ENCODE results near the gene ZNF530.
A peak's percentile ranks its signal among the peaks of the same experiment; 100 is the strongest.

The ZNF530 gene

GRCh38 chr19:57611113-57611512 is 11.4 kb downstream of the ZNF530 start:
- Histone ChIP-seq H3K9ac (ENCODE audit: low read length in 5 of 5) (no peak overlapping the region), H3K27ac (ENCODE audit: low read depth, low read length) (no peak overlapping the region), H3K4me3 (ENCODE audit: low read depth in 1 of 5, low read length in 5 of 5) (no peak overlapping the region), H3K36me3 (ENCODE audit: control insufficient read depth in 5 of 5, insufficient read depth in 5 of 5, low read length in 5 of 5) (peaks cover 9 to 22% (median 12%) of the 10 kb centered on the region in 5 donors), H3K4me1 (ENCODE audit: control insufficient read depth in 5 of 5, insufficient read depth in 5 of 5, low read length in 5 of 5) (peaks cover 10 to 19% (median 17%) of the 10 kb centered on the region in 5 donors), H3K9me3 (ENCODE audit: control insufficient read depth in 5 of 5, low read length in 5 of 5) (peaks cover 24 to 47% (median 28%) of the 10 kb centered on the region in 5 donors), H3K27me3 (ENCODE audit: control insufficient read depth in 5 of 5, insufficient read depth in 4 of 5, low read length in 5 of 5) (no peaks in the 10 kb centered on the region)

GRCh38 chr19:57613941-57614743 is 14.5 kb downstream of the ZNF530 start, which contains the start of gene ZNF134:
ZNF134 (plus strand) TSS chr19:57614242; CDS start chr19:57619469, 5,227 bp downstream.
- Histone ChIP-seq H3K4me1 (ENCODE audit: control insufficient read depth in 5 of 5, insufficient read depth in 5 of 5, low read length in 5 of 5) (peaks cover 0 to 19% (median 17%) of the 10 kb centered on the region in 5 donors), H3K4me3 (ENCODE audit: low read depth in 1 of 5, low read length in 5 of 5) (peak within 1 kb of the TSS; percentile 88 to 97 (median 96)), H3K9ac (ENCODE audit: low read length in 5 of 5) (peak within 1 kb of the TSS; percentile 23 to 91 (median 87)), H3K27me3 (ENCODE audit: control insufficient read depth in 5 of 5, insufficient read depth in 4 of 5, low read length in 5 of 5) (no peaks in the 10 kb centered on the region), H3K27ac (ENCODE audit: low read depth, low read length) (no peak within 1 kb of the TSS), H3K9me3 (ENCODE audit: control insufficient read depth in 5 of 5, low read length in 5 of 5) (peaks cover 36 to 59% (median 44%) of the 10 kb centered on the region in 5 donors), H3K36me3 (ENCODE audit: control insufficient read depth in 5 of 5, insufficient read depth in 5 of 5, low read length in 5 of 5) (peaks cover 5 to 36% (median 33%) of the 10 kb centered on the region in 5 donors)

- no peak overlapping the region for H3K27ac ChIP-seq (ENCODE audit: low read depth, low read length)
- peaks cover 0 to 19% (median 17%) of the 10 kb centered on the region in 5 donors for H3K4me1 ChIP-seq (ENCODE audit: control insufficient read depth in 5 of 5, insufficient read depth in 5 of 5, low read length in 5 of 5)
Measured at GRCh38 chr19:57615346-57615745, 15.7 kb downstream of the ZNF530 start.

GRCh38 chr19:57620673-57621348 is 21.1 kb downstream of the ZNF530 start:
- Histone ChIP-seq H3K4me3 (ENCODE audit: low read depth in 1 of 5, low read length in 5 of 5) (peak overlapping the region; percentile 41 to 96 (median 88)), H3K9ac (ENCODE audit: low read length in 5 of 5) (peak overlapping the region in 1 of 5 donors; percentile 33), H3K9me3 (ENCODE audit: control insufficient read depth in 5 of 5, low read length in 5 of 5) (peaks cover 91 to 100% (median 98%) of the 10 kb centered on the region in 5 donors), H3K4me1 (ENCODE audit: control insufficient read depth in 5 of 5, insufficient read depth in 5 of 5, low read length in 5 of 5) (peaks cover 0 to 5% (median 0%) of the 10 kb centered on the region in 5 donors), H3K27ac (ENCODE audit: low read depth, low read length) (no peak overlapping the region), H3K36me3 (ENCODE audit: control insufficient read depth in 5 of 5, insufficient read depth in 5 of 5, low read length in 5 of 5) (peaks cover 44 to 78% (median 70%) of the 10 kb centered on the region in 5 donors), H3K27me3 (ENCODE audit: control insufficient read depth in 5 of 5, insufficient read depth in 4 of 5, low read length in 5 of 5) (peaks cover 0 to 3% (median 0%) of the 10 kb centered on the region in 5 donors)

More at GRCh38 chr19:57615346-57615745, 15.7 kb downstream of the ZNF530 start:
- no peaks in the 10 kb centered on the region for H3K27me3 ChIP-seq (ENCODE audit: control insufficient read depth in 5 of 5, insufficient read depth in 4 of 5, low read length in 5 of 5)
- peaks cover 13 to 48% (median 45%) of the 10 kb centered on the region in 5 donors for H3K36me3 ChIP-seq (ENCODE audit: control insufficient read depth in 5 of 5, insufficient read depth in 5 of 5, low read length in 5 of 5)
- H3K9ac ChIP-seq (ENCODE audit: low read length in 5 of 5), result no peak overlapping the region
- peak overlapping the region; percentile 88 to 97 (median 96) for H3K4me3 ChIP-seq (ENCODE audit: low read depth in 1 of 5, low read length in 5 of 5)
- peaks cover 49 to 71% (median 56%) of the 10 kb centered on the region in 5 donors for H3K9me3 ChIP-seq (ENCODE audit: control insufficient read depth in 5 of 5, low read length in 5 of 5)

- H3K4me1 ChIP-seq (ENCODE audit: control insufficient read depth in 5 of 5, insufficient read depth in 5 of 5, low read length in 5 of 5), result peaks cover 0 to 5% (median 0%) of the 10 kb centered on the region in 5 donors
- peaks cover 40 to 57% (median 48%) of the 10 kb centered on the region in 5 donors for H3K36me3 ChIP-seq (ENCODE audit: control insufficient read depth in 5 of 5, insufficient read depth in 5 of 5, low read length in 5 of 5)
- H3K27ac ChIP-seq (ENCODE audit: low read depth, low read length), result no peak overlapping the region
- peaks cover 0 to 3% (median 0%) of the 10 kb centered on the region in 5 donors for H3K27me3 ChIP-seq (ENCODE audit: control insufficient read depth in 5 of 5, insufficient read depth in 4 of 5, low read length in 5 of 5)
- H3K9me3 ChIP-seq (ENCODE audit: control insufficient read depth in 5 of 5, low read length in 5 of 5), result peaks cover 74 to 95% (median 90%) of the 10 kb centered on the region in 5 donors
- peak overlapping the region in 3 of 5 donors; percentile 65 to 96 (median 88) for H3K4me3 ChIP-seq (ENCODE audit: low read depth in 1 of 5, low read length in 5 of 5)
- H3K9ac ChIP-seq (ENCODE audit: low read length in 5 of 5), result no peak overlapping the region
Measured at GRCh38 chr19:57623091-57623490, 23.4 kb downstream of the ZNF530 start.

GRCh38 chr19:57632987-57633831 is 33.5 kb downstream of the ZNF530 start, which contains the start of gene ZNF211:
ZNF211 (plus strand) TSS chr19:57633168; CDS start chr19:57633347, 179 bp downstream.
- Histone ChIP-seq H3K4me3 (ENCODE audit: low read depth in 1 of 5, low read length in 5 of 5) (peak within 1 kb of the TSS; percentile 89 to 95 (median 93)), H3K27me3 (ENCODE audit: control insufficient read depth in 5 of 5, insufficient read depth in 4 of 5, low read length in 5 of 5) (no peaks in the 10 kb centered on the region), H3K4me1 (ENCODE audit: control insufficient read depth in 5 of 5, insufficient read depth in 5 of 5, low read length in 5 of 5) (peaks cover 0 to 18% (median 14%) of the 10 kb centered on the region in 5 donors), H3K36me3 (ENCODE audit: control insufficient read depth in 5 of 5, insufficient read depth in 5 of 5, low read length in 5 of 5) (peaks cover 22 to 35% (median 28%) of the 10 kb centered on the region in 5 donors), H3K9me3 (ENCODE audit: control insufficient read depth in 5 of 5, low read length in 5 of 5) (peaks cover 20 to 42% (median 28%) of the 10 kb centered on the region in 5 donors), H3K27ac (ENCODE audit: low read depth, low read length) (no peak within 1 kb of the TSS), H3K9ac (ENCODE audit: low read length in 5 of 5) (peak within 1 kb of the TSS; percentile 75 to 95 (median 87))

GRCh38 chr19:57633832-57634131 is 34.1 kb downstream of the ZNF530 start:
- H3K4me3 ChIP-seq (ENCODE audit: low read depth in 1 of 5, low read length in 5 of 5), result peak overlapping the region; percentile 89 to 95 (median 93)
- no peak overlapping the region for H3K27ac ChIP-seq (ENCODE audit: low read depth, low read length)
- H3K27me3 ChIP-seq (ENCODE audit: control insufficient read depth in 5 of 5, insufficient read depth in 4 of 5, low read length in 5 of 5), result no peaks in the 10 kb centered on the region
- peaks cover 25 to 41% (median 31%) of the 10 kb centered on the region in 5 donors for H3K36me3 ChIP-seq (ENCODE audit: control insufficient read depth in 5 of 5, insufficient read depth in 5 of 5, low read length in 5 of 5)
- H3K9me3 ChIP-seq (ENCODE audit: control insufficient read depth in 5 of 5, low read length in 5 of 5), result peaks cover 22 to 44% (median 28%) of the 10 kb centered on the region in 5 donors
- H3K4me1 ChIP-seq (ENCODE audit: control insufficient read depth in 5 of 5, insufficient read depth in 5 of 5, low read length in 5 of 5), result peaks cover 0 to 18% (median 14%) of the 10 kb centered on the region in 5 donors
- peak overlapping the region; percentile 75 to 95 (median 87) for H3K9ac ChIP-seq (ENCODE audit: low read length in 5 of 5)

- H3K36me3 ChIP-seq (ENCODE audit: control insufficient read depth in 5 of 5, insufficient read depth in 5 of 5, low read length in 5 of 5), result peaks cover 57 to 74% (median 60%) of the 10 kb centered on the region in 5 donors
- H3K27me3 ChIP-seq (ENCODE audit: control insufficient read depth in 5 of 5, insufficient read depth in 4 of 5, low read length in 5 of 5), result peaks cover 0 to 3% (median 0%) of the 10 kb centered on the region in 5 donors
- peak overlapping the region in 2 of 5 donors; percentile 8 to 26 for H3K4me3 ChIP-seq (ENCODE audit: low read depth in 1 of 5, low read length in 5 of 5)
- no peak overlapping the region for H3K9ac ChIP-seq (ENCODE audit: low read length in 5 of 5)
- H3K27ac ChIP-seq (ENCODE audit: low read depth, low read length), result no peak overlapping the region
- peaks cover 9 to 18% (median 14%) of the 10 kb centered on the region in 5 donors for H3K4me1 ChIP-seq (ENCODE audit: control insufficient read depth in 5 of 5, insufficient read depth in 5 of 5, low read length in 5 of 5)
- H3K9me3 ChIP-seq (ENCODE audit: control insufficient read depth in 5 of 5, low read length in 5 of 5), result peaks cover 45 to 71% (median 58%) of the 10 kb centered on the region in 5 donors
Measured at GRCh38 chr19:57637379-57637778, 37.7 kb downstream of the ZNF530 start.

GRCh38 chr19:57641715-57642234 is 42.1 kb downstream of the ZNF530 start:
- H3K9me3 ChIP-seq (ENCODE audit: control insufficient read depth in 5 of 5, low read length in 5 of 5), result peaks cover 42 to 69% (median 53%) of the 10 kb centered on the region in 5 donors
- H3K27me3 ChIP-seq (ENCODE audit: control insufficient read depth in 5 of 5, insufficient read depth in 4 of 5, low read length in 5 of 5), result peaks cover 0 to 3% (median 0%) of the 10 kb centered on the region in 5 donors
- peak overlapping the region in 1 of 5 donors; percentile 92 for H3K9ac ChIP-seq (ENCODE audit: low read length in 5 of 5)
- H3K4me1 ChIP-seq (ENCODE audit: control insufficient read depth in 5 of 5, insufficient read depth in 5 of 5, low read length in 5 of 5), result peaks cover 0 to 9% (median 0%) of the 10 kb centered on the region in 5 donors
- H3K36me3 ChIP-seq (ENCODE audit: control insufficient read depth in 5 of 5, insufficient read depth in 5 of 5, low read length in 5 of 5), result peaks cover 39 to 53% (median 46%) of the 10 kb centered on the region in 5 donors
- H3K27ac ChIP-seq (ENCODE audit: low read depth, low read length), result no peak overlapping the region
- peak overlapping the region; percentile 1 to 35 (median 28) for H3K4me3 ChIP-seq (ENCODE audit: low read depth in 1 of 5, low read length in 5 of 5)

All from subcutaneous abdominal adipose tissue (tissue), 5 donors.